H9 (cell line): ENCODE results near the gene LRRC53. TPM values are rescaled to one million over a fixed set of nuclear protein-coding genes. Genes with fewer than 3 reads are reported as not detected.

Source experiments
- DNase-seq: peaks from one replicate; pipeline ENCODE4 v3.0.0-alpha.2; 2017
- H2AFZ ChIP-seq: one replicate; pipeline ENCODE4 v1.6.1; 2013; ENCODE audit warnings: mild to moderate bottlenecking, low read length, control low read depth, moderate library complexity
- H2AK5ac ChIP-seq: 2 replicates; pipeline ENCODE4 v1.6.1; 2013; ENCODE audit warnings: low read length, control low read depth, mixed read lengths; ENCODE audit not compliant: insufficient read length
- H2BK120ac ChIP-seq: one replicate; pipeline ENCODE4 v1.6.1; 2013; ENCODE audit warnings: low read depth, mild to moderate bottlenecking, low read length, control low read depth, inconsistent platforms; ENCODE audit not compliant: poor library complexity, severe bottlenecking
- H2BK12ac ChIP-seq: 2 replicates; pipeline ENCODE4 v1.6.1; 2013; ENCODE audit warnings: low read length, control low read depth, mixed read lengths, low read depth; ENCODE audit not compliant: insufficient read length
- H2BK15ac ChIP-seq: 2 replicates; pipeline ENCODE4 v1.6.1; 2013; ENCODE audit warnings: low read depth, low read length, control low read depth
- H2BK20ac ChIP-seq: one replicate; pipeline ENCODE4 v1.6.1; 2013; ENCODE audit warnings: low read depth, mild to moderate bottlenecking, low read length, control low read depth, inconsistent platforms; ENCODE audit not compliant: poor library complexity, severe bottlenecking
- H2BK5ac ChIP-seq: 2 replicates; pipeline ENCODE4 v1.6.1; 2013; ENCODE audit warnings: low read length, control low read depth, mixed read lengths; ENCODE audit not compliant: insufficient read length
- H3K14ac ChIP-seq: 2 replicates; pipeline ENCODE4 v1.6.1; 2013; ENCODE audit warnings: low read length, control low read depth; ENCODE audit not compliant: insufficient read depth
- H3K18ac ChIP-seq: 2 replicates; pipeline ENCODE4 v1.6.1; 2013; ENCODE audit warnings: low read depth, mild to moderate bottlenecking, mixed read lengths, low read length, control low read depth; ENCODE audit not compliant: insufficient read length
- H3K23ac ChIP-seq: 2 replicates; pipeline ENCODE4 v1.6.1; 2013; ENCODE audit warnings: low read length, control low read depth, mixed read lengths, low read depth; ENCODE audit not compliant: insufficient read length
- H3K23me2 ChIP-seq: 2 replicates; pipeline ENCODE4 v1.6.1; 2013; ENCODE audit warnings: low read depth, mild to moderate bottlenecking, mixed read lengths, low read length, control low read depth; ENCODE audit not compliant: insufficient read length, poor library complexity, severe bottlenecking
- H3K27ac ChIP-seq: 2 replicates; pipeline ENCODE4 v1.5.1; 2013; ENCODE audit warnings: low read length, control low read depth, mixed read lengths, low read depth; ENCODE audit not compliant: insufficient read length
- H3K27me3 ChIP-seq: 2 replicates; pipeline ENCODE4 v1.6.1; 2013; ENCODE audit warnings: low read length, control low read depth, inconsistent platforms; ENCODE audit not compliant: insufficient read depth
- H3K4ac ChIP-seq: 2 replicates; pipeline ENCODE4 v1.6.1; 2013; ENCODE audit warnings: low read depth, mild to moderate bottlenecking, control low read depth, inconsistent platforms, low read length, moderate library complexity
- H3K4me1 ChIP-seq: 2 replicates; pipeline ENCODE4 v1.6.1; 2013; ENCODE audit warnings: low read length, control low read depth, inconsistent platforms; ENCODE audit not compliant: insufficient read depth
- H3K4me2 ChIP-seq: 2 replicates; pipeline ENCODE4 v1.6.1; 2013; ENCODE audit warnings: low read length, control low read depth, mixed read lengths; ENCODE audit not compliant: insufficient read length, insufficient read depth
- H3K56ac ChIP-seq: 2 replicates; pipeline ENCODE4 v1.6.1; 2013; ENCODE audit warnings: low read depth, mild to moderate bottlenecking, mixed read lengths, low read length, control low read depth; ENCODE audit not compliant: insufficient read length
- H3K79me1 ChIP-seq: 2 replicates; pipeline ENCODE4 v1.6.1; 2013; ENCODE audit warnings: low read depth, mild to moderate bottlenecking, moderate library complexity, low read length, control low read depth, inconsistent platforms; ENCODE audit not compliant: insufficient read depth, poor library complexity, severe bottlenecking
- H3K79me2 ChIP-seq: 2 replicates; pipeline ENCODE4 v1.6.1; 2013; ENCODE audit warnings: low read length, control low read depth, inconsistent platforms; ENCODE audit not compliant: insufficient read depth
- H3K9ac ChIP-seq: 2 replicates; pipeline ENCODE4 v1.6.1; 2013; ENCODE audit warnings: low read length, control low read depth, mixed read lengths; ENCODE audit not compliant: insufficient read length; ENCODE audit errors: extremely low read depth
- H3K9me3 ChIP-seq: one replicate; pipeline ENCODE4 v1.6.1; 2013; ENCODE audit warnings: low read depth, low read length, inconsistent platforms; ENCODE audit not compliant: control insufficient read depth
- H3T11ph ChIP-seq: one replicate; pipeline ENCODE4 v1.6.1; 2013; ENCODE audit warnings: mild to moderate bottlenecking, low read length, control low read depth, inconsistent platforms
- H4K20me1 ChIP-seq: one replicate; pipeline ENCODE4 v1.6.1; 2013; ENCODE audit not compliant: control insufficient read depth, insufficient read length, insufficient read depth
- H4K5ac ChIP-seq: 2 replicates; pipeline ENCODE4 v1.6.1; 2013; ENCODE audit warnings: low read depth, mild to moderate bottlenecking, mixed read lengths, low read length, control low read depth; ENCODE audit not compliant: insufficient read length
- H4K8ac ChIP-seq: replicated peaks from 2 replicates; pipeline ENCODE4 v1.6.1; 2013; ENCODE audit warnings: low read length, control low read depth, mixed read lengths, low read depth; ENCODE audit not compliant: insufficient read length
- H4K91ac ChIP-seq: 2 replicates; pipeline ENCODE4 v1.6.1; 2013; ENCODE audit warnings: low read depth, mild to moderate bottlenecking, moderate library complexity, mixed read lengths, low read length, control low read depth; ENCODE audit not compliant: insufficient read length
- H3K27ac Mint-ChIP-seq, 3 experiments: 2 replicates in 2 of 3; 3 replicates in 1 of 3; pipeline ENCODE4 v1.8.0; 2020 to 2021; ENCODE audit warnings: mixed read lengths in 3 of 3, mild to moderate bottlenecking in 1 of 3, moderate library complexity in 1 of 3
- H3K27me3 Mint-ChIP-seq: 2 replicates; pipeline ENCODE4 v1.8.0; 2021; ENCODE audit warnings: low read depth, mild to moderate bottlenecking, moderate library complexity, mixed read lengths
- H3K36me3 Mint-ChIP-seq, 3 experiments: 2 replicates in 2 of 3; 3 replicates in 1 of 3; pipeline ENCODE4 v1.8.0; 2020 to 2021; ENCODE audit warnings: low read depth in 3 of 3, mixed read lengths in 3 of 3; ENCODE audit not compliant: insufficient read depth in 1 of 3
- H3K4me1 Mint-ChIP-seq, 2 experiments: 2 replicates each; pipeline ENCODE4 v1.8.0; 2020; ENCODE audit warnings: mixed read lengths in 2 of 2
- H3K4me3 Mint-ChIP-seq, 2 experiments: 2 replicates in 1 of 2; 3 replicates in 1 of 2; pipeline ENCODE4 v1.8.0; 2020 to 2021; ENCODE audit warnings: mild to moderate bottlenecking in 2 of 2, mixed read lengths in 2 of 2, moderate library complexity in 1 of 2
- H3K9me3 Mint-ChIP-seq, 2 experiments: 2 replicates in 1 of 2; 3 replicates in 1 of 2; pipeline ENCODE4 v1.8.0; 2020; ENCODE audit warnings: mild to moderate bottlenecking in 2 of 2, mixed read lengths in 2 of 2, moderate library complexity in 1 of 2
- CTCF ChIP-seq: fragments of 200-600 bp; sonication (generic); conservative IDR thresholded peaks from 3 replicates; pipeline ENCODE4 v1.8.0; 2021; ENCODE audit warnings: antibody characterized with exemption, mild to moderate bottlenecking
- WGBS: extraction: QIAGEN DNeasy Blood & Tissue Kit; methylation state at CpG from one replicate; pipeline ENCODE4 v1.1.7; 2013; ENCODE audit warnings: missing lambda C conversion rate, low lambda C conversion rate, mixed read lengths; ENCODE audit not compliant: insufficient read length; ENCODE audit errors: extremely low coverage; 5-methylcytosine and 5-hydroxymethylcytosine counted together
- total RNA-seq: library from RNA; stranded (reverse); gene quantifications from 2 replicates; pipeline ENCODE4 v1.2.1, GENCODE V29; 2021

Gene LRRC53
- total RNA-seq, 1 experiment from 2014 or later, result not detected

- H3T11ph ChIP-seq, result no peak overlapping the region
- no peaks in the 10 kb centered on the region for H3K27me3 Mint-ChIP-seq
- H3K9me3 Mint-ChIP-seq, result no peaks in the 10 kb centered on the region; a peak in 1 of 5 replicates
- no peak overlapping the region for H4K5ac ChIP-seq
- H4K8ac ChIP-seq, result no peak overlapping the region
- H2BK20ac ChIP-seq, result no peak overlapping the region
- no peak overlapping the region for H2BK12ac ChIP-seq
- no peak overlapping the region for H3K27ac Mint-ChIP-seq
- H3K4me1 ChIP-seq, result peaks cover 5% of the 10 kb centered on the region; the same call in 1 of the 2 replicates
- no peaks in the 10 kb centered on the region for H4K20me1 ChIP-seq
- no CpG with 5 or more reads among the region's 2 CpGs for WGBS
- no peak overlapping the region for H3K9ac ChIP-seq
- H3K79me1 ChIP-seq, result no peaks in the 10 kb centered on the region
- no peak overlapping the region for H3K27ac ChIP-seq
- no peak for TF ChIP-seq CTCF
- H3K4me3 Mint-ChIP-seq, result no peak overlapping the region
- H3K4ac ChIP-seq, result no peak overlapping the region
- H3K9me3 ChIP-seq, result no peaks in the 10 kb centered on the region
- H3K27me3 ChIP-seq, result no peaks in the 10 kb centered on the region
- no peak overlapping the region for H3K4me2 ChIP-seq
- H3K14ac ChIP-seq, result no peak overlapping the region
- H3K23me2 ChIP-seq, result no peaks in the 10 kb centered on the region
- no peaks in the 10 kb centered on the region; a peak in 1 of 7 replicates for H3K36me3 Mint-ChIP-seq
- H3K18ac ChIP-seq, result no peak overlapping the region
- no peak overlapping the region for H4K91ac ChIP-seq
- H3K4me1 Mint-ChIP-seq, result peaks cover 41 to 49% of the 10 kb centered on the region in 2 experiments
- no peak overlapping the region for H2AK5ac ChIP-seq
- no peak overlapping the region for H3K56ac ChIP-seq
- H3K23ac ChIP-seq, result no peak overlapping the region
- no peak overlapping the region for H2BK120ac ChIP-seq
- no peak overlapping the region for H2AFZ ChIP-seq
- H3K79me2 ChIP-seq, result no peaks in the 10 kb centered on the region
- H2BK15ac ChIP-seq, result no peak overlapping the region
- no peak for DNase-seq
- H2BK5ac ChIP-seq, result no peak overlapping the region
Measured at GRCh38 chr1:74526708-74527107, 14.3 kb upstream of the LRRC53 start.
